HEK293 (cell line): ENCODE data around the gene KIAA1210.

Experiments used
- CTCF ChIA-PET: fragments of 350-600 bp; formaldehyde crosslinking; extraction: SDS; loops from one replicate; lab custom pipeline; 2021; ENCODE audit warnings: antibody characterized with exemption; lab: Yijun Ruan, JAX
- POLR2A ChIA-PET: fragments of 300-600 bp; formaldehyde crosslinking; extraction: SDS; loops from one replicate; lab custom pipeline; 2020; ENCODE audit warnings: antibody characterized with exemption, inconsistent platforms; lab: Yijun Ruan, JAX
- H3K27ac ChIP-seq: fragments of 200-500 bp; sonication (Bioruptor generic); 2 replicates; pipeline ENCODE4 v1.5.1; 2014; ENCODE audit warnings: low read depth, low read length, control low read depth, inconsistent platforms; ENCODE audit errors: extremely low read depth
- H3K36me3 ChIP-seq, 2 experiments: fragments of 200-500 bp in 1 of 2; sonication (Bioruptor generic) in 1 of 2; 1 replicate in 1 of 2; 2 replicates in 1 of 2; pipeline ENCODE4 v1.5.1; 2014 to 2017; ENCODE audit warnings: inconsistent platforms in 2 of 2, low read length in 2 of 2; ENCODE audit not compliant: control insufficient read depth in 2 of 2, insufficient read depth in 1 of 2
- H3K4me1 ChIP-seq: fragments of 200-500 bp; sonication (Bioruptor generic); 2 replicates; pipeline ENCODE4 v1.5.1; 2014; ENCODE audit warnings: mild to moderate bottlenecking, low read length, inconsistent platforms; ENCODE audit not compliant: control insufficient read depth, insufficient read depth
- H3K4me3 ChIP-seq: 2 replicates; pipeline ENCODE4 v1.5.1; 2011; ENCODE audit warnings: low read depth, mild to moderate bottlenecking, control low read depth, low read length, moderate library complexity
- H3K9me3 ChIP-seq: fragments of 200-500 bp; sonication (Bioruptor generic); 2 replicates; pipeline ENCODE4 v1.5.1; 2014; ENCODE audit warnings: low read depth, low read length, inconsistent platforms; ENCODE audit not compliant: control insufficient read depth, insufficient read depth
- BCL11A ChIP-seq: fragments of 450-650 bp; formaldehyde crosslinking; IDR thresholded peaks from 2 replicates; pipeline ENCODE4 v1.5.1; 2016; ENCODE audit warnings: low read depth, missing biosample characterization, missing genetic modification characterization
- GFI1B ChIP-seq: fragments of 450-650 bp; formaldehyde crosslinking; IDR thresholded peaks from 2 replicates; pipeline ENCODE4 v1.5.1; 2016; ENCODE audit warnings: missing biosample characterization, missing genetic modification characterization
- KLF10 ChIP-seq: fragments of 450-650 bp; IDR thresholded peaks from 2 replicates; pipeline ENCODE4 v1.5.1; 2018; ENCODE audit warnings: missing biosample characterization, mild to moderate bottlenecking, missing genetic modification characterization
- KLF9 ChIP-seq: fragments of 450-650 bp; formaldehyde crosslinking; IDR thresholded peaks from 2 replicates; pipeline ENCODE4 v1.5.1; 2016; ENCODE audit warnings: missing biosample characterization, missing genetic modification characterization, low read depth
- WT1 ChIP-seq: fragments of 450-650 bp; formaldehyde crosslinking; IDR thresholded peaks from 2 replicates; pipeline ENCODE4 v1.5.1; 2016; ENCODE audit warnings: missing biosample characterization, missing genetic modification characterization
- ZBTB17 ChIP-seq: fragments of 450-650 bp; formaldehyde crosslinking; IDR thresholded peaks from 2 replicates; pipeline ENCODE4 v1.5.1; 2016; ENCODE audit warnings: missing biosample characterization, missing genetic modification characterization
- ZNF114 ChIP-seq: fragments of 450-650 bp; formaldehyde crosslinking; IDR thresholded peaks from 2 replicates; pipeline ENCODE4 v1.5.0; 2017; ENCODE audit warnings: missing biosample characterization, missing genetic modification characterization
- ZNF223 ChIP-seq: fragments of 450-650 bp; formaldehyde crosslinking; IDR thresholded peaks from 2 replicates; pipeline ENCODE4 v1.5.1; 2016; ENCODE audit warnings: missing biosample characterization, missing genetic modification characterization
- ZNF473 ChIP-seq: fragments of 450-650 bp; formaldehyde crosslinking; IDR thresholded peaks from 2 replicates; pipeline ENCODE4 v1.5.1; 2017; ENCODE audit warnings: missing biosample characterization, missing genetic modification characterization
- ZNF521 ChIP-seq: fragments of 450-650 bp; formaldehyde crosslinking; IDR thresholded peaks from 2 replicates; pipeline ENCODE4 v1.5.1; 2017; ENCODE audit warnings: missing biosample characterization, mild to moderate bottlenecking, missing genetic modification characterization
- ZNF561 ChIP-seq: fragments of 450-650 bp; IDR thresholded peaks from 2 replicates; pipeline ENCODE4 v1.5.1; 2018; ENCODE audit warnings: missing biosample characterization, missing genetic modification characterization, borderline replicate concordance
- ZNF837 ChIP-seq: fragments of 450-650 bp; formaldehyde crosslinking; IDR thresholded peaks from 2 replicates; pipeline ENCODE4 v1.5.1; 2016; ENCODE audit warnings: missing biosample characterization, missing genetic modification characterization
- TF ChIP-seq, protein P1 (sequence below): fragments of 450-650 bp; formaldehyde crosslinking; IDR thresholded peaks from 2 replicates; pipeline ENCODE4 v1.5.1; 2016; ENCODE audit warnings: missing biosample characterization, missing genetic modification characterization
- TF ChIP-seq, protein P2 (sequence below): fragments of 450-650 bp; formaldehyde crosslinking; IDR thresholded peaks from 2 replicates; pipeline ENCODE4 v1.5.0; 2017; ENCODE audit warnings: missing biosample characterization, missing genetic modification characterization, borderline replicate concordance
- TF ChIP-seq, protein P3 (sequence below): fragments of 450-650 bp; formaldehyde crosslinking; IDR thresholded peaks from 2 replicates; pipeline ENCODE4 v1.5.1; 2016; ENCODE audit warnings: missing biosample characterization, missing genetic modification characterization
- TF ChIP-seq, protein P4 (sequence below): fragments of 450-650 bp; IDR thresholded peaks from 2 replicates; pipeline ENCODE4 v1.5.1; 2018; ENCODE audit warnings: missing biosample characterization, mild to moderate bottlenecking, missing genetic modification characterization
- TF ChIP-seq, protein P5 (sequence below): fragments of 450-650 bp; formaldehyde crosslinking; IDR thresholded peaks from 2 replicates; pipeline ENCODE4 v1.5.1; 2016; ENCODE audit warnings: missing biosample characterization, missing genetic modification characterization

Gene KIAA1210

DNA sequence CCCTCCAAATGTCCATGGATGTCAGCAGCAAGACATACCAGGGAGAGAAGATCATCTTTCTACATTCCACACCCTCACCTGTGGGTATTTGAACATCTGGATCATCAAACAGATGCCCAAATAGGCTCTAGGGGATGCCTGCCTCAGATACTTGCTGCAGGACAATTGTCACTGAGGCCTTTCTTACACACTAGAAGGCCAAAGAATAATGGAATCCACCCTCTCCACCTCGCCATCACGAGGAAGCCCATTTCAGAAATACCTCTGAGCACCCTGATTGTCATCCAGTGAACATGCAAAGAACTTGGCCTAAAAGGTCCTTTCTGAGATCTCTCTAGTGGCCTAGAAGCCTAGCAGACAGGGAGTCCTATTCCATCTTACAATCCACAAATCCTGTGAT, 6.9 kb upstream of the KIAA1210 start:
- Histone ChIP-seq H3K27ac (no peak overlapping the region), H3K4me1 (no peaks in the 10 kb centered on the region), H3K4me3 (no peak overlapping the region), H3K9me3 (no peaks in the 10 kb centered on the region), H3K36me3 (no peaks in the 10 kb centered on the region)
- ChIA-PET CTCF (no interaction called here), POLR2A (no interaction called here)
- TF ChIP-seq, protein P1, sequence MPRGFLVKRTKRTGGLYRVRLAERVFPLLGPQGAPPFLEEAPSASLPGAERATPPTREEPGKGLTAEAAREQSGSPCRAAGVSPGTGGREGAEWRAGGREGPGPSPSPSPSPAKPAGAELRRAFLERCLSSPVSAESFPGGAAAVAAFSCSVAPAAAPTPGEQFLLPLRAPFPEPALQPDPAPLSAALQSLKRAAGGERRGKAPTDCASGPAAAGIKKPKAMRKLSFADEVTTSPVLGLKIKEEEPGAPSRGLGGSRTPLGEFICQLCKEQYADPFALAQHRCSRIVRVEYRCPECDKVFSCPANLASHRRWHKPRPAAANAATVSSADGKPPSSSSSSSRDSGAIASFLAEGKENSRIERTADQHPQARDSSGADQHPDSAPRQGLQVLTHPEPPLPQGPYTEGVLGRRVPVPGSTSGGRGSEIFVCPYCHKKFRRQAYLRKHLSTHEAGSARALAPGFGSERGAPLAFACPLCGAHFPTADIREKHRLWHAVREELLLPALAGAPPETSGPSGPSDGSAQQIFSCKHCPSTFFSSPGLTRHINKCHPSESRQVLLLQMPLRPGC (tag by site-specific recombination): no peak
- TF ChIP-seq, protein P2, sequence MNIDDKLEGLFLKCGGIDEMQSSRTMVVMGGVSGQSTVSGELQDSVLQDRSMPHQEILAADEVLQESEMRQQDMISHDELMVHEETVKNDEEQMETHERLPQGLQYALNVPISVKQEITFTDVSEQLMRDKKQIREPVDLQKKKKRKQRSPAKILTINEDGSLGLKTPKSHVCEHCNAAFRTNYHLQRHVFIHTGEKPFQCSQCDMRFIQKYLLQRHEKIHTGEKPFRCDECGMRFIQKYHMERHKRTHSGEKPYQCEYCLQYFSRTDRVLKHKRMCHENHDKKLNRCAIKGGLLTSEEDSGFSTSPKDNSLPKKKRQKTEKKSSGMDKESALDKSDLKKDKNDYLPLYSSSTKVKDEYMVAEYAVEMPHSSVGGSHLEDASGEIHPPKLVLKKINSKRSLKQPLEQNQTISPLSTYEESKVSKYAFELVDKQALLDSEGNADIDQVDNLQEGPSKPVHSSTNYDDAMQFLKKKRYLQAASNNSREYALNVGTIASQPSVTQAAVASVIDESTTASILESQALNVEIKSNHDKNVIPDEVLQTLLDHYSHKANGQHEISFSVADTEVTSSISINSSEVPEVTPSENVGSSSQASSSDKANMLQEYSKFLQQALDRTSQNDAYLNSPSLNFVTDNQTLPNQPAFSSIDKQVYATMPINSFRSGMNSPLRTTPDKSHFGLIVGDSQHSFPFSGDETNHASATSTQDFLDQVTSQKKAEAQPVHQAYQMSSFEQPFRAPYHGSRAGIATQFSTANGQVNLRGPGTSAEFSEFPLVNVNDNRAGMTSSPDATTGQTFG (tag by site-specific recombination): no peak
- TF ChIP-seq BCL11A (tag by site-specific recombination) (no peak), WT1 (tag by site-specific recombination) (no peak), KLF9 (tag by site-specific recombination) (no peak), ZNF837 (tag by site-specific recombination) (no peak), ZNF561 (tag by site-specific recombination) (no peak), KLF10 (no peak), GFI1B (tag by site-specific recombination) (no peak), ZNF114 (tag by site-specific recombination) (no peak), ZNF521 (no peak), ZBTB17 (tag by site-specific recombination) (no peak), ZNF473 (tag by site-specific recombination) (no peak), ZNF223 (tag by site-specific recombination) (no peak)
- TF ChIP-seq, protein P3, sequence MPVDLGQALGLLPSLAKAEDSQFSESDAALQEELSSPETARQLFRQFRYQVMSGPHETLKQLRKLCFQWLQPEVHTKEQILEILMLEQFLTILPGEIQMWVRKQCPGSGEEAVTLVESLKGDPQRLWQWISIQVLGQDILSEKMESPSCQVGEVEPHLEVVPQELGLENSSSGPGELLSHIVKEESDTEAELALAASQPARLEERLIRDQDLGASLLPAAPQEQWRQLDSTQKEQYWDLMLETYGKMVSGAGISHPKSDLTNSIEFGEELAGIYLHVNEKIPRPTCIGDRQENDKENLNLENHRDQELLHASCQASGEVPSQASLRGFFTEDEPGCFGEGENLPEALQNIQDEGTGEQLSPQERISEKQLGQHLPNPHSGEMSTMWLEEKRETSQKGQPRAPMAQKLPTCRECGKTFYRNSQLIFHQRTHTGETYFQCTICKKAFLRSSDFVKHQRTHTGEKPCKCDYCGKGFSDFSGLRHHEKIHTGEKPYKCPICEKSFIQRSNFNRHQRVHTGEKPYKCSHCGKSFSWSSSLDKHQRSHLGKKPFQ (tag by site-specific recombination): no peak
- TF ChIP-seq, protein P4, sequence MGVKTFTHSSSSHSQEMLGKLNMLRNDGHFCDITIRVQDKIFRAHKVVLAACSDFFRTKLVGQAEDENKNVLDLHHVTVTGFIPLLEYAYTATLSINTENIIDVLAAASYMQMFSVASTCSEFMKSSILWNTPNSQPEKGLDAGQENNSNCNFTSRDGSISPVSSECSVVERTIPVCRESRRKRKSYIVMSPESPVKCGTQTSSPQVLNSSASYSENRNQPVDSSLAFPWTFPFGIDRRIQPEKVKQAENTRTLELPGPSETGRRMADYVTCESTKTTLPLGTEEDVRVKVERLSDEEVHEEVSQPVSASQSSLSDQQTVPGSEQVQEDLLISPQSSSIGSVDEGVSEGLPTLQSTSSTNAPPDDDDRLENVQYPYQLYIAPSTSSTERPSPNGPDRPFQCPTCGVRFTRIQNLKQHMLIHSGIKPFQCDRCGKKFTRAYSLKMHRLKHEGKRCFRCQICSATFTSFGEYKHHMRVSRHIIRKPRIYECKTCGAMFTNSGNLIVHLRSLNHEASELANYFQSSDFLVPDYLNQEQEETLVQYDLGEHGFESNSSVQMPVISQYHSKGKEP (tag by site-specific recombination): no peak
- TF ChIP-seq, protein P5, sequence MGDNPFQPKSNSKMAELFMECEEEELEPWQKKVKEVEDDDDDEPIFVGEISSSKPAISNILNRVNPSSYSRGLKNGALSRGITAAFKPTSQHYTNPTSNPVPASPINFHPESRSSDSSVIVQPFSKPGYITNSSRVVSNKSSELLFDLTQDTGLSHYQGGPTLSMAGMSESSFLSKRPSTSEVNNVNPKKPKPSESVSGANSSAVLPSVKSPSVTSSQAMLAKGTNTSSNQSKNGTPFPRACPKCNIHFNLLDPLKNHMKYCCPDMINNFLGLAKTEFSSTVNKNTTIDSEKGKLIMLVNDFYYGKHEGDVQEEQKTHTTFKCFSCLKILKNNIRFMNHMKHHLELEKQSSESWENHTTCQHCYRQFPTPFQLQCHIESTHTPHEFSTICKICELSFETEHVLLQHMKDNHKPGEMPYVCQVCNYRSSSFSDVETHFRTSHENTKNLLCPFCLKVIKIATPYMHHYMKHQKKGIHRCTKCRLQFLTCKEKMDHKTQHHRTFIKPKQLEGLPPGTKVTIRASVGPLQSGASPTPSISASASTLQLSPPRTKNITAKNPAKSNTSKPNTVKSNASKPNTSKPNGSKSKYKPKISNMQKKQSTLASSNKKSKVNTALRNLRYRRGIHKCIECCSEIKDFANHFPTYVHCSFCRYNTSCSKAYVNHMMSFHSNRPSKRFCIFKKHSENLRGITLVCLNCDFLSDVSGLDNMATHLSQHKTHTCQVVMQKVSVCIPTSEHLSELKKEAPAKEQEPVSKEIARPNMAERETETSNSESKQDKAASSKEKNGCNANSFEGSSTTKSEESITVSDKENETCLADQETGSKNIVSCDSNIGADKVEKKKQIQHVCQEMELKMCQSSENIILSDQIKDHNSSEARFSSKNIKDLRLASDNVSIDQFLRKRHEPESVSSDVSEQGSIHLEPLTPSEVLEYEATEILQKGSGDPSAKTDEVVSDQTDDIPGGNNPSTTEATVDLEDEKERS (tag by site-specific recombination): no peak
